Endothelial cell of umbilical vein (primary cell): ENCODE results near the gene LAMB4. TPM values are rescaled to one million over a fixed set of nuclear protein-coding genes. Genes with fewer than 3 reads are reported as not detected.

ENCODE experiments used
- BruUV-seq: library from RNA; stranded (reverse); fragments of 400-500 nt; replicated peaks from 2 replicates; lab custom pipeline; 2021; lab: Mats Ljungman, UMichigan
- CTCF ChIA-PET: fragments of 300-600, 350-600 bp; sonication (Branson Sonifier 250); formaldehyde crosslinking; loops from one replicate; lab custom pipeline; 2021; ENCODE audit warnings: antibody characterized with exemption, inconsistent platforms; lab: Charles Lee
- POLR2A ChIA-PET: fragments of 300-600, 350-600 bp; sonication (Branson Sonifier 250); formaldehyde crosslinking; loops from one replicate; lab custom pipeline; 2021; ENCODE audit warnings: antibody characterized with exemption, inconsistent platforms; lab: Charles Lee
- DNase-seq: peaks from one replicate; pipeline ENCODE4 v3.0.0-alpha.2; 2011; ENCODE audit warnings: low read depth, low spot score
- FAIRE-seq: peaks from 2 replicates; lab custom pipeline; 2011; peaks lifted over from hg19 to GRCh38; lab: Jason Lieb, UNC
- H2AFZ ChIP-seq: 2 replicates; pipeline ENCODE4 v1.6.0; 2012; ENCODE audit warnings: low read depth, low read length, control low read depth, inconsistent platforms
- H3K27ac ChIP-seq: 2 replicates; pipeline ENCODE4 v1.5.1; 2011; ENCODE audit warnings: low read depth, mild to moderate bottlenecking, control low read depth, low read length, moderate library complexity; ENCODE audit not compliant: insufficient read depth
- H3K27me3 ChIP-seq, 2 experiments: 2 replicates each; pipeline versions ENCODE4 v1.6.0 to v1.6.1; 2011; ENCODE audit warnings: low read length in 2 of 2, mixed read lengths in 1 of 2; ENCODE audit not compliant: control insufficient read depth in 2 of 2, insufficient read depth in 2 of 2
- H3K36me3 ChIP-seq, 2 experiments: 2 replicates in 1 of 2; 3 replicates in 1 of 2; pipeline ENCODE4 v1.5.1; 2011; ENCODE audit warnings: low read length in 2 of 2, mild to moderate bottlenecking in 1 of 2, moderate library complexity in 1 of 2; ENCODE audit not compliant: control insufficient read depth in 2 of 2, insufficient read depth in 2 of 2; ENCODE audit errors: extremely low read depth in 1 of 2
- H3K4me1 ChIP-seq: 3 replicates; pipeline ENCODE4 v1.5.1; 2011; ENCODE audit warnings: mild to moderate bottlenecking, low read length; ENCODE audit not compliant: control insufficient read depth, insufficient read depth; ENCODE audit errors: extremely low read depth
- H3K4me2 ChIP-seq: 2 replicates; pipeline ENCODE4 v1.6.1; 2011; ENCODE audit warnings: low read length, control low read depth, mixed read lengths; ENCODE audit not compliant: insufficient read depth
- H3K4me3 ChIP-seq, 3 experiments: fragments of 200-600 bp in 1 of 3; sonication (generic), shearing (Covaris generic) in 1 of 3; replicated peaks in 1 of 3; 2 replicates each; pipeline ENCODE4 v1.5.1; 2011 to 2016; ENCODE audit warnings: control low read depth in 3 of 3, low read length in 3 of 3, mild to moderate bottlenecking in 2 of 3, inconsistent platforms in 1 of 3, low read depth in 1 of 3, moderate library complexity in 1 of 3; ENCODE audit not compliant: insufficient read depth in 1 of 3
- H3K79me2 ChIP-seq: 2 replicates; pipeline ENCODE4 v1.6.0; 2012; ENCODE audit warnings: low read length, inconsistent platforms; ENCODE audit not compliant: control insufficient read depth, insufficient read depth
- H3K9ac ChIP-seq: replicated peaks from 2 replicates; pipeline ENCODE3; 2011; ENCODE audit warnings: low read length, control low read depth; ENCODE audit not compliant: insufficient read depth; ENCODE audit errors: extremely low read depth
- H3K9me1 ChIP-seq: replicated peaks from 3 replicates; pipeline ENCODE4 v1.6.0; 2011; ENCODE audit warnings: mild to moderate bottlenecking, low read length; ENCODE audit not compliant: control insufficient read depth, insufficient read depth; ENCODE audit errors: extremely low read depth
- H3K9me3 ChIP-seq: replicated peaks from 2 replicates; pipeline ENCODE4 v1.5.1; 2012; ENCODE audit warnings: low read length, inconsistent platforms; ENCODE audit not compliant: control insufficient read depth, insufficient read depth
- H4K20me1 ChIP-seq: replicated peaks from 2 replicates; pipeline ENCODE3; 2011; ENCODE audit warnings: mild to moderate bottlenecking, low read length; ENCODE audit not compliant: control insufficient read depth, insufficient read depth; ENCODE audit errors: extremely low read depth
- EZH2 ChIP-seq: IDR thresholded peaks from 2 replicates; pipeline ENCODE4 v1.6.1; 2012; ENCODE audit warnings: borderline replicate concordance, low read depth, mild to moderate bottlenecking, moderate library complexity, low read length, inconsistent platforms; ENCODE audit not compliant: severe bottlenecking
- FOS ChIP-seq: IDR thresholded peaks from 2 replicates; pipeline ENCODE4 v1.6.1; 2011; ENCODE audit warnings: mild to moderate bottlenecking, low read length, moderate library complexity, borderline replicate concordance; ENCODE audit not compliant: insufficient read depth
- POLR2A ChIP-seq: IDR thresholded peaks from 2 replicates; pipeline ENCODE4 v1.6.1; 2012; ENCODE audit warnings: low read depth, mild to moderate bottlenecking, control low read depth, low read length
- POLR2AphosphoS5 ChIP-seq: IDR thresholded peaks from 2 replicates; pipeline ENCODE4 v1.6.1; 2012; ENCODE audit warnings: low read depth, mild to moderate bottlenecking, control low read depth, low read length, moderate library complexity; ENCODE audit not compliant: insufficient read depth
- dilution Hi-C: fragments of 300-500 bp; cut with MboI; formaldehyde crosslinking; loops from one replicate; pipeline ENCODE4 v1.15.0; 2019; ENCODE audit warnings: low sequenced_read_pairs; ENCODE audit not compliant: extremely low pct_ligation_motif_present
- intact Hi-C: fragments of 100-400 bp; cut with micrococcal nuclease; formaldehyde crosslinking; loops from one replicate; pipeline ENCODE4 v1.10.0; 2022
- polyA plus RNA-seq, 4 experiments: library from polyadenylated mRNA; depleted of rRNA in 3 of 4; stranded (reverse) in 3 of 4; unstranded in 1 of 4; fragments of >200 nt; gene quantifications; 2 replicates each; pipeline versions ENCODE4 v1.2.1 to v1.2.3, GENCODE V29; 2011 to 2012; ENCODE audit warnings: missing spikeins in 1 of 4
- total RNA-seq: library from RNA; stranded (reverse); gene quantifications from 2 replicates; pipeline ENCODE4 v1.2.3, GENCODE V29; 2021
- TF ChIP-seq, protein P1 (sequence below), 2 donors: IDR thresholded peaks; 1 replicate in 1 of 2; 2 replicates in 1 of 2; pipeline ENCODE4 v1.5.1; 2011; ENCODE audit warnings: low read length in 2 of 2, mild to moderate bottlenecking in 2 of 2, moderate library complexity in 2 of 2, control low read depth in 1 of 2, inconsistent platforms in 1 of 2, low read depth in 1 of 2; ENCODE audit not compliant: insufficient read depth in 1 of 2; ENCODE audit errors: extremely low read depth in 1 of 2
- TF ChIP-seq, protein P2 (sequence below): IDR thresholded peaks from 2 replicates; pipeline ENCODE4 v1.6.1; 2011; ENCODE audit not compliant: insufficient read depth, insufficient read length

LAMB4 gene
- total and polyA plus RNA-seq, 2 donors (not counting 3 experiments of a cell fraction or from before 2014, with no cell fraction given): 0.15 to 0.20 TPM

DNA sequence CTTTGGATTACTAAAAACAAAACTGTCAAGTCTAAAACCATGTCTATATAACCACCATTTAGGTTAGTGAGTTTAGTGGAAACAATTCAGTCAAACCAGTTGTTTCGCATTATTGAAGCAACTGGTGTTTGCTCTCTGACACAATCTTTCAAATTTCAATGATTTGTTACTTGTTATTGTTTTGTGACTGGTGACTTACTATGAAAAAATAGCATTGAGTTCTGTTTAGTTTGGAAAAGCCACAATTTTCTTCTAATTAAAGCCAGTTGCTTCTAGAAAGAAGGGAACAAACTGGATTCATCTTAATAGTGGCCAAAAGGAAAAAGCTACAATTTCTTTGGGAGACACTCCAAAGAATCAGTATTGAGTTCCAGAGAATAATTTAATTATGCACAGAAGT is 30.4 kb downstream of the LAMB4 start:
- no peak overlapping the region for H3K9ac ChIP-seq
- H2AFZ ChIP-seq: no peak overlapping the region
- no peaks in the 10 kb centered on the region for H3K27me3 ChIP-seq
- H3K4me3 ChIP-seq: no peak overlapping the region
- peaks cover 15% of the 10 kb centered on the region for H3K4me1 ChIP-seq
- CTCF ChIA-PET: interaction anchor here (1.2 kb wide), 2 partner anchors 20 to 98 kb away, joined by 3 to 4 read pairs; no protein-coding TSS in a partner anchor
- H3K4me2 ChIP-seq: no peak overlapping the region
- H3K9me1 ChIP-seq: no peaks in the 10 kb centered on the region
- no peaks in the 10 kb centered on the region for H3K36me3 ChIP-seq
- H3K79me2 ChIP-seq: no peaks in the 10 kb centered on the region
- BruUV-seq: no TSS peak
- FAIRE-seq: no peak
- no peak overlapping the region for H3K27ac ChIP-seq
- no peak for TF ChIP-seq FOS
- TF ChIP-seq, protein P1, sequence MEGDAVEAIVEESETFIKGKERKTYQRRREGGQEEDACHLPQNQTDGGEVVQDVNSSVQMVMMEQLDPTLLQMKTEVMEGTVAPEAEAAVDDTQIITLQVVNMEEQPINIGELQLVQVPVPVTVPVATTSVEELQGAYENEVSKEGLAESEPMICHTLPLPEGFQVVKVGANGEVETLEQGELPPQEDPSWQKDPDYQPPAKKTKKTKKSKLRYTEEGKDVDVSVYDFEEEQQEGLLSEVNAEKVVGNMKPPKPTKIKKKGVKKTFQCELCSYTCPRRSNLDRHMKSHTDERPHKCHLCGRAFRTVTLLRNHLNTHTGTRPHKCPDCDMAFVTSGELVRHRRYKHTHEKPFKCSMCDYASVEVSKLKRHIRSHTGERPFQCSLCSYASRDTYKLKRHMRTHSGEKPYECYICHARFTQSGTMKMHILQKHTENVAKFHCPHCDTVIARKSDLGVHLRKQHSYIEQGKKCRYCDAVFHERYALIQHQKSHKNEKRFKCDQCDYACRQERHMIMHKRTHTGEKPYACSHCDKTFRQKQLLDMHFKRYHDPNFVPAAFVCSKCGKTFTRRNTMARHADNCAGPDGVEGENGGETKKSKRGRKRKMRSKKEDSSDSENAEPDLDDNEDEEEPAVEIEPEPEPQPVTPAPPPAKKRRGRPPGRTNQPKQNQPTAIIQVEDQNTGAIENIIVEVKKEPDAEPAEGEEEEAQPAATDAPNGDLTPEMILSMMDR (IDR thresholded peaks at IDR 0.05; ENCODE audit: extremely low read depth in 1 of 2, insufficient read depth in 1 of 2, low read depth in 1 of 2, low read length in 2 of 2): no peak
- TF ChIP-seq, protein P2, sequence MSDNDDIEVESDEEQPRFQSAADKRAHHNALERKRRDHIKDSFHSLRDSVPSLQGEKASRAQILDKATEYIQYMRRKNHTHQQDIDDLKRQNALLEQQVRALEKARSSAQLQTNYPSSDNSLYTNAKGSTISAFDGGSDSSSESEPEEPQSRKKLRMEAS: no peak
- dilution Hi-C loops: no loop called here
- no peaks in the 10 kb centered on the region for H4K20me1 ChIP-seq
- POLR2A ChIA-PET: no interaction called here
- DNase-seq: no peak
- H3K9me3 ChIP-seq: no peaks in the 10 kb centered on the region
- intact Hi-C loops: no loop called here

DNA sequence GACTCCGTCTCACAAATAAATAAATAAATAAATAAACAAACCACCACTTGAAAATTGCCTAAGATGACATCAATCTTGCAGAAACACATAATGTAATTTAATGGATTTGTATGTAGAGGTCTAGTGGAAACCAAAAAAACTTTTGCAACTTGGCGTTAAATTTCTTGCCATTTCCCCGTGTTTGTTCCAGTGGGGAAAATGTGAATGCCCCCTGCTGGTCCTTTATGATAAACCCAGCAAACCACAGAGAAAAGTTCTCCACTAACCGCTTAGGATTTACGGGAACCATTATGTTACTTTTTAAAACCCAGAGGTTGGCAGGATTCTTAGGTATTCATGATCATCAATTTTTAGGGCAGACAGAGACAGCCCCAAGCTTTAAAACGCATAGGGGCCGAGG is 32.5 kb downstream of the LAMB4 start:
- DNase-seq (peak; percentile 45), FAIRE-seq (peak; percentile 59)
- no peaks in the 10 kb centered on the region for H3K27me3 ChIP-seq
- ChIA-PET POLR2A (no interaction called here), CTCF (interaction anchor here (0.9 to 4.7 kb wide), 6 partner anchors 9 to 95 kb away, joined by 3 to 57 read pairs (median 6); partner anchors contain the start of gene LAMB1)
- H3K4me1 ChIP-seq: peaks cover 29% of the 10 kb centered on the region
- H3K9me3 ChIP-seq: no peaks in the 10 kb centered on the region
- TF ChIP-seq POLR2AphosphoS5 (no peak), FOS (no peak), POLR2A (no peak), EZH2 (no peak)
- TF ChIP-seq, protein P1 (IDR thresholded peaks at IDR 0.05; ENCODE audit: extremely low read depth in 1 of 2, insufficient read depth in 1 of 2, low read depth in 1 of 2, low read length in 2 of 2): peak; percentile 43 to 44
- no peaks in the 10 kb centered on the region for H3K9me1 ChIP-seq
- H3K9ac ChIP-seq: no peak overlapping the region
- no peaks in the 10 kb centered on the region for H3K79me2 ChIP-seq
- H2AFZ ChIP-seq: no peak overlapping the region
- BruUV-seq: no TSS peak
- no peaks in the 10 kb centered on the region for H3K36me3 ChIP-seq
- dilution Hi-C loops (no loop called here), intact Hi-C loops (loop anchor here (1.0 kb wide), 2 partner anchors 82 to 96 kb away; no protein-coding TSS in a partner anchor)
- no peak overlapping the region for H3K27ac ChIP-seq
- H3K4me2 ChIP-seq: no peak overlapping the region
- no peak overlapping the region for H3K4me3 ChIP-seq
- H4K20me1 ChIP-seq: no peaks in the 10 kb centered on the region
